Ascending aorta (tissue), 2 donors: ENCODE measurements around the gene RIN3. TPM values are rescaled to one million over a fixed set of nuclear protein-coding genes. Genes with fewer than 3 reads are reported as not detected.

Source experiments
- DNase-seq, 2 donors: peaks; one replicate each; pipeline ENCODE4 v3.0.0-alpha.2; 2019; ENCODE audit warnings: low spot score in 2 of 2
- H3K27ac ChIP-seq, 2 donors: fragments of 200-600 bp; sonication (generic); one replicate each; pipeline ENCODE4 v1.5.1; 2016 to 2017; ENCODE audit warnings: mild to moderate bottlenecking in 1 of 2
- H3K27me3 ChIP-seq: fragments of 200-600 bp; sonication (generic); one replicate; pipeline ENCODE4 v1.5.1; 2017
- H3K36me3 ChIP-seq, 2 donors: fragments of 200-600 bp; sonication (generic); one replicate each; pipeline ENCODE4 v1.5.1; 2016
- H3K4me1 ChIP-seq, 2 donors: fragments of 200-600 bp; sonication (generic); one replicate each; pipeline ENCODE4 v1.5.1; 2016 to 2017; ENCODE audit warnings: mild to moderate bottlenecking in 1 of 2
- H3K4me3 ChIP-seq, 2 donors: fragments of 200-600 bp; sonication (generic); one replicate each; pipeline ENCODE4 v1.5.1; 2016 to 2017; ENCODE audit warnings: mild to moderate bottlenecking in 1 of 2
- H3K9me3 ChIP-seq, 2 donors: fragments of 200-600 bp; sonication (generic); one replicate each; pipeline ENCODE4 v1.5.1; 2016
- intact Hi-C: fragments of 100-400 bp; cut with DNase I; formaldehyde crosslinking; loops from one replicate; pipeline ENCODE4 v1.15.1; 2023
- total RNA-seq: library from RNA; depleted of rRNA; stranded (reverse); fragments of >200 nt; gene quantifications from one replicate; pipeline ENCODE4 v1.1.0, GENCODE V29; 2016
- TF ChIP-seq, protein P1 (sequence below), 3 experiments: fragments of 200-600 bp in 2 of 3; fragments of 450-650 bp in 1 of 3; sonication (generic) in 2 of 3; IDR thresholded peaks; one replicate each; pipeline ENCODE4 v1.5.1; 2016 to 2019; ENCODE audit warnings: antibody characterized with exemption in 3 of 3, mild to moderate bottlenecking in 1 of 3, moderate library complexity in 1 of 3

Gene RIN3
- total RNA-seq, 1 donor from 2014 or later, result 30.3 TPM

GRCh38 chr14:92649066-92649465 lies 135.5 kb downstream of the RIN3 start:
- Histone ChIP-seq H3K4me1 (peaks cover 28 to 44% of the 10 kb centered on the region in 2 donors), H3K4me3 (no peak overlapping the region), H3K27me3 (no peaks in the 10 kb centered on the region), H3K27ac (peak overlapping the region; percentile 97), H3K36me3 (peaks cover 18 to 23% of the 10 kb centered on the region in 2 donors), H3K9me3 (no peaks in the 10 kb centered on the region)
- intact Hi-C loops, result loop anchor here (2.0 kb wide), 1 partner anchor 134 kb away; no protein-coding TSS in a partner anchor
- TF ChIP-seq, protein P1, sequence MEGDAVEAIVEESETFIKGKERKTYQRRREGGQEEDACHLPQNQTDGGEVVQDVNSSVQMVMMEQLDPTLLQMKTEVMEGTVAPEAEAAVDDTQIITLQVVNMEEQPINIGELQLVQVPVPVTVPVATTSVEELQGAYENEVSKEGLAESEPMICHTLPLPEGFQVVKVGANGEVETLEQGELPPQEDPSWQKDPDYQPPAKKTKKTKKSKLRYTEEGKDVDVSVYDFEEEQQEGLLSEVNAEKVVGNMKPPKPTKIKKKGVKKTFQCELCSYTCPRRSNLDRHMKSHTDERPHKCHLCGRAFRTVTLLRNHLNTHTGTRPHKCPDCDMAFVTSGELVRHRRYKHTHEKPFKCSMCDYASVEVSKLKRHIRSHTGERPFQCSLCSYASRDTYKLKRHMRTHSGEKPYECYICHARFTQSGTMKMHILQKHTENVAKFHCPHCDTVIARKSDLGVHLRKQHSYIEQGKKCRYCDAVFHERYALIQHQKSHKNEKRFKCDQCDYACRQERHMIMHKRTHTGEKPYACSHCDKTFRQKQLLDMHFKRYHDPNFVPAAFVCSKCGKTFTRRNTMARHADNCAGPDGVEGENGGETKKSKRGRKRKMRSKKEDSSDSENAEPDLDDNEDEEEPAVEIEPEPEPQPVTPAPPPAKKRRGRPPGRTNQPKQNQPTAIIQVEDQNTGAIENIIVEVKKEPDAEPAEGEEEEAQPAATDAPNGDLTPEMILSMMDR (IDR thresholded peaks at IDR 0.05), result no peak
- DNase-seq, result no peak

DNA sequence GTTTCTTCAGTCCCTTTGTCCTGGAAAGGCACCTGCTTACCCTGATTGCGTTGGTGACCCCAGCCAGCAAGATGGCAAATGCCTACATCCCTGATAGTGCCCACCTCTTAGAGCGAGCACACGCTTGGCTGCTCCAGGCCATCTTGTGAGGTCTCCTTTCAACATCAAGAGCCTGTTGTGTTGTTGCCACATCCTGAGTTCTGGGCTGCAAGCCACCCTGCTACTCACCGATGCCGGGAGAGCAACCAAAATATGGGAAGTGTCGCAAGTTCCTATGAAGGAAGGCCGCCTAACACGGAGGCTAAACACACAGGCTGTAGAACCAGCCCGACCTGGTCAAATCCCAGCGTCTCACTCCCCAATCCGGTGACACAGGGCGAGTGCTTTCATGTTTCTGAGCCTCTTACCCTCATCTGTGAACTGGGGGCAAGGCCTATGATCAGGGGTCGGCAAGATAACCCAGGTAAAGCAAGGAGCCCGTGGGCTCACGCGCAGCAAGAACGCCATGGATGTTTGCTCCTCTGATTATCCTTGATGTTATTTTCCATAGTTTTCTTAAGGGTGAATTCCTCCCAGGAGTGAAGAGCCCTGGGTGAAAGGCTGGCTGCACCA lies 136.5 kb downstream of the RIN3 start:
- peak; percentile 65 to 91 for DNase-seq
- Histone ChIP-seq H3K9me3 (no peaks in the 10 kb centered on the region), H3K4me1 (peaks cover 28 to 44% of the 10 kb centered on the region in 2 donors), H3K27ac (peak overlapping the region; percentile 97), H3K4me3 (no peak overlapping the region), H3K36me3 (peaks cover 18 to 19% of the 10 kb centered on the region in 2 donors), H3K27me3 (no peaks in the 10 kb centered on the region)
- TF ChIP-seq, protein P1 (IDR thresholded peaks at IDR 0.05), result no peak
- intact Hi-C loops, result loop anchor here (2.0 kb wide), 1 partner anchor 135 kb away; no protein-coding TSS in a partner anchor

DNA sequence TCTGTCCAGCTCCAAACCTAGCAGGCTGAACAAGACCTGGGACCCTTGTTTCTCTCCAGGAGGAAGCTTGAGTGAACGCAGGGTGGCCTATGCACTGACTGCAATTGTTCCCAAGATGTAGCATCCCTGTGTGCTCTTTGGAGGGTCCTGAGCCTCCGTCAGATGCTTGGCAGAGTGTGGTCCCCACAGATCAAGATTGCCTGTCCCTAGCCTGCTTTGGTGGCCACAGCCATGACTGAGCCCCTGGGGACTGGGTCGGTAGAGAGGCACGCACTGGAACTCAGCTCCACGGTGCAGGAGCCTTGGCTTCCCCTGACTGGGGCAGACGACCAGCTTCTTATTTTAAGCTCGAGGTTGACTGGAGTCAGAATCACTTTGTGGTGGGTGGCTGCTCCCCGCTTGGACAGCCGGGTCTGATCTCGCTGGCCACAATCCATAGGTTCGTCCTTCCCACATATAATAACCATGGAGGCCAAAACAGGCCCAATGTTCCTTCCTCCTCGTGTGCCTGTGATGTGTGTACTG lies 137.1 kb downstream of the RIN3 start:
- H3K4me3 ChIP-seq, result no peak overlapping the region
- TF ChIP-seq, protein P1 (IDR thresholded peaks at IDR 0.05), result no peak
- peaks cover 18% of the 10 kb centered on the region in 2 donors for H3K36me3 ChIP-seq
- intact Hi-C loops, result no loop called here
- no peaks in the 10 kb centered on the region for H3K27me3 ChIP-seq
- DNase-seq, result no peak
- H3K4me1 ChIP-seq, result peaks cover 28 to 44% of the 10 kb centered on the region in 2 donors
- peak overlapping the region; percentile 97 for H3K27ac ChIP-seq
- H3K9me3 ChIP-seq, result no peaks in the 10 kb centered on the region

DNA sequence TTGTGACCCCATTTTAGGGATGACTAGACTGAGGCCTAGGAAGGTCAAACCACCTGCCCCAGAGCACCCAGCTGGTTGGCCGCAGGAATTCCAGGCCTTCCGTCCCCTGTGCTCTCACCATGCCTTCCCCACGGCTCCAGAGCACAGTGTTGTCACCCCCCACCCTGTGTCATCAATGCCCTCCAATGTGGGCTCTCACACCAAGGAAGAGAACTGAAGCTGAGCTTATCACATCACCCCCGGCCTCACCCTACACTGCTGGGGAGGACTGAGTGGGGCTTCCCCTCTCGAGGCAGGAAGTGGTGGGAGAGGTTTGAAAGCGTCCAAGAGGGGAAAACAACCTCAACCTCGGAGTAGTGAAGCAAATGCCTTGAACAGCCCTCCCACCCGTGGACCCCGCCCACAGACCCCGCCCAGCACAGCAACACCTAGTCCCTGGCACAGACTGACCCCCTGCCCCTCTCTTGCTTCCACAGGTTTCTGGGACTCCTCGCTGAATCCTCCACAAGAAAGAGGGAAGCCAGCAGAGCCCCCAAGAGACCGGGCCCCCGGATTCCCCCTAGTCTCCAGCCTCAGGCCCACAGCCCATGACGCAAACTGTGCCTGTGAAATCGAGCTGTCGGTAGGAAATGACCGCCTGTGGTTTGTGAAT lies 137.7 kb downstream of the RIN3 start:
- intact Hi-C loops, result no loop called here
- Histone ChIP-seq H3K9me3 (no peaks in the 10 kb centered on the region), H3K27ac (peak overlapping the region; percentile 97), H3K27me3 (no peaks in the 10 kb centered on the region), H3K36me3 (peaks cover 18% of the 10 kb centered on the region in 2 donors), H3K4me1 (peaks cover 26 to 42% of the 10 kb centered on the region in 2 donors), H3K4me3 (no peak overlapping the region)
- peak in 1 of 2 donors; percentile 80 for DNase-seq
- TF ChIP-seq, protein P1 (IDR thresholded peaks at IDR 0.05), result no peak

- Histone ChIP-seq H3K4me3 (peak overlapping the region in 1 of 2 donors; percentile 49), H3K4me1 (peaks cover 19 to 37% of the 10 kb centered on the region in 2 donors), H3K36me3 (peaks cover 18% of the 10 kb centered on the region in 2 donors), H3K9me3 (no peaks in the 10 kb centered on the region), H3K27me3 (no peaks in the 10 kb centered on the region), H3K27ac (peak overlapping the region; percentile 97)
- intact Hi-C loops, result no loop called here
- TF ChIP-seq, protein P1 (IDR thresholded peaks at IDR 0.05), result no peak
- peak in 1 of 2 donors; percentile 80 for DNase-seq
Measured at GRCh38 chr14:92651758-92652406, 138.3 kb downstream of the RIN3 start.
